HL-60 (cell line): ENCODE measurements around the gene BCL7A.

Experiments
- DNase-seq, 2 experiments: peaks; one replicate each; pipeline ENCODE4 v3.0.0-alpha.2; 2010 to 2020; ENCODE audit warnings: low read depth in 1 of 2, low spot score in 1 of 2
- H3K27ac ChIP-seq: fragments of 250-450 bp; sonication (Bioruptor Pico); replicated peaks from 2 replicates; pipeline ENCODE4 v1.5.1; 2020; ENCODE audit warnings: mild to moderate bottlenecking, moderate library complexity
- H3K27me3 ChIP-seq: fragments of 250-450 bp; sonication (Bioruptor Pico); 2 replicates; pipeline ENCODE4 v1.5.1; 2021; ENCODE audit warnings: mild to moderate bottlenecking, moderate library complexity; ENCODE audit not compliant: insufficient read depth, poor library complexity, severe bottlenecking
- H3K4me3 ChIP-seq: replicated peaks from 2 replicates; pipeline ENCODE4 v1.5.1; 2011; ENCODE audit warnings: mild to moderate bottlenecking, control low read depth, low read length; ENCODE audit not compliant: insufficient read depth
- CTCF ChIP-seq: IDR thresholded peaks from one replicate; pipeline ENCODE4 v1.5.1; 2011; ENCODE audit warnings: low read length, control low read depth, inconsistent platforms; ENCODE audit not compliant: insufficient read depth
- GABPA ChIP-seq: IDR thresholded peaks from 2 replicates; pipeline ENCODE4 v1.6.1; 2012; ENCODE audit warnings: low read depth
- POLR2AphosphoS5 ChIP-seq: IDR thresholded peaks from 2 replicates; pipeline ENCODE4 v1.6.1; 2012; ENCODE audit warnings: low read depth
- REST ChIP-seq: IDR thresholded peaks from 2 replicates; pipeline ENCODE4 v1.6.1; 2012; ENCODE audit warnings: low read depth; ENCODE audit not compliant: insufficient replicate concordance
- SPI1 ChIP-seq: IDR thresholded peaks from 2 replicates; pipeline ENCODE4 v1.6.1; 2012; ENCODE audit warnings: low read depth, mild to moderate bottlenecking, borderline replicate concordance

BCL7A gene

GRCh38 chr12:122088179-122088810 lies 66.6 kb downstream of the BCL7A start:
- Histone ChIP-seq H3K27ac (no peak overlapping the region), H3K4me3 (no peak overlapping the region), H3K27me3 (no peaks in the 10 kb centered on the region)
- TF ChIP-seq CTCF, result no peak
- TF ChIP-seq REST, result no peak
- no peak for TF ChIP-seq SPI1
- TF ChIP-seq POLR2AphosphoS5, result no peak
- no peak for TF ChIP-seq GABPA
- DNase-seq, result no peak

GRCh38 chr12:122089077-122089476 lies 67.4 kb downstream of the BCL7A start:
- no peak overlapping the region for H3K27ac ChIP-seq
- H3K27me3 ChIP-seq, result no peaks in the 10 kb centered on the region
- no peak for TF ChIP-seq GABPA
- no peak for TF ChIP-seq CTCF
- no peak for TF ChIP-seq REST
- no peak for TF ChIP-seq POLR2AphosphoS5
- TF ChIP-seq SPI1, result no peak
- no peak overlapping the region for H3K4me3 ChIP-seq
- no peak for DNase-seq

- no peak for DNase-seq
- no peak overlapping the region for H3K4me3 ChIP-seq
- no peak overlapping the region for H3K27ac ChIP-seq
- TF ChIP-seq GABPA (no peak), POLR2AphosphoS5 (no peak), SPI1 (no peak), CTCF (no peak), REST (no peak)
- no peaks in the 10 kb centered on the region for H3K27me3 ChIP-seq
Measured at GRCh38 chr12:122090759-122091515, 69.3 kb downstream of the BCL7A start.
